GM08714 (cell line): ENCODE data around the gene KPTN.

Source experiments
- H3K4me3 ChIP-seq: fragments of 200-500 bp; sonication (Bioruptor generic); 2 replicates; pipeline ENCODE4 v1.5.1; 2014; ENCODE audit warnings: mild to moderate bottlenecking, low read length, inconsistent platforms
- ZNF274 ChIP-seq: IDR thresholded peaks from 2 replicates; pipeline ENCODE4 v1.6.1; 2012; ENCODE audit warnings: mild to moderate bottlenecking, low read depth, low read length

The KPTN gene

DNA sequence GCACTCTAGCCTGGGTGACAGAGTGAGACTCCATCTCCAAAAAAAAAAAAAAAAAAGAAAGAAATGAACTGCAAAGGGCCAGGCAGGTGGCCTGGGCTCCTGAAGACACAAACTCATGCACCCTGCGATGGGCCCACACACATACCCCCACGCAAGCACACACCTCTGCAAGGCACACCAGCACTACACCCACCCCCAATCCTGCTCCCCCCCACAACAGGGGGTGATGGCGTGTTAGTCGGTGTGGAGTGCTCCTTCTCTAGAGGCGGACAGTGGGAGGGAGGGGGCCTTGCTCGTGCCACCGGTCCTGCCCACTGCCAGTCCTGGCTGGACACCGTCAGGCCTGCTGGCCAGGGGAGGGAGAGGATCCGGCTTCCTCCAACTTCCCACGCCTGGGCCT lies 10.7 kb downstream of the KPTN start:
- H3K4me3 ChIP-seq, result no peak overlapping the region
- no peak for TF ChIP-seq ZNF274

DNA sequence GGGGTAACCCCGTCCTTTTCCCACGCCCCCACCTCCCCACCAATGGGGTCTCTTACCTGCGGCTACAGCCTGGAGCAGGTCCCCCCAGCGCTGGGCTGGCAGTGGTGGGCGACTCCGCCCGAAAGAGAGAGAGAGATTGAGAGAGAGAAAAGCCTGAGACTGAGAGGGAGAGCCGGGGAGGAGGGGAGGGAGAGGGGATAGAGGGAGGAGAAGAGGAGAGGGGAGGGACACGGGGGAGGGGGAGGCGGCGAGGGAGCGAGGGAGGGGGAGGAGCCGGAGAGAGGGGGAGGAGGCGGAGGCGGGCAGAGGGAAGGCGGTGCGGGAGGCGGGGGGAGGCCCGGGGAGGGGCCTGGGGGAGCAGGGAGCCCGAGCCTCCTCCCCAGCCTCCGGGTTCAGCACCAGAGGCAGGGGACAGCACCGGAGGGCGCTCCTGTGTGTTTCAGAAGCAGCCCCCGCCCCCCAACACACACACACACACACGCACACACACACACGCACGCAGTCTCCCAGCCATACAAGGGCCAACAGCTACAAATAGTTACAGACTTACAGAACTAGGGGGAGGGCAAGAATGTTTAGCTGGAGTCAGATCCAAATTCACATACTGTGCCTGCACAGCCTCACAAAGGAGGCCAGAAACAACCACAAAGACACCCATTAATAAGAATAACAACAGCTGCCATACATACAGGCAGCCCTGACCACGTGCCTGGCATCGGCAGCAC lies 12.1 kb downstream of the KPTN start, which contains the start of gene SLC8A2:
TSS of gene SLC8A2 (minus strand) at position 161 of the 725 bp plus-strand sequence. CDS start 5,490 bp downstream, outside the sequence.
- H3K4me3 ChIP-seq, result no peak within 1 kb of the TSS
- TF ChIP-seq ZNF274, result no peak

DNA sequence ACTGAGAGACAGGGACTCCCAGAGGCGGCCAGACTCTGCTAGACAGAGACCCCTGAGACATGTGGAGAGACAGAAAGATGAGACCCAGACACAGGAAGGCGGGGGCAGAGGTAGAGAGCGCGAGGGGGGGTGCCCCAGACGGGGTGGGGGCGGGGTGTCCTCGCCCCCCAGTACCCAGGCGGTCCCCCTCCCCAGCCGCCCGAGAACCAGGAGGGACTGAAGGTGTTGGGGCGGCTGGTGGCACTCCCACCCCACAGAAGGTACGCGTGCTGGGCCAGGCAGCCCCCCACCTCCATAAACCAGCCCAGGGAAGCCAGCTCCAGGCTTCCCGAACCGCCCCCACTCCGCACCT lies 12.7 kb downstream of the KPTN start:
- H3K4me3 ChIP-seq, result no peak overlapping the region
- TF ChIP-seq ZNF274, result no peak

DNA sequence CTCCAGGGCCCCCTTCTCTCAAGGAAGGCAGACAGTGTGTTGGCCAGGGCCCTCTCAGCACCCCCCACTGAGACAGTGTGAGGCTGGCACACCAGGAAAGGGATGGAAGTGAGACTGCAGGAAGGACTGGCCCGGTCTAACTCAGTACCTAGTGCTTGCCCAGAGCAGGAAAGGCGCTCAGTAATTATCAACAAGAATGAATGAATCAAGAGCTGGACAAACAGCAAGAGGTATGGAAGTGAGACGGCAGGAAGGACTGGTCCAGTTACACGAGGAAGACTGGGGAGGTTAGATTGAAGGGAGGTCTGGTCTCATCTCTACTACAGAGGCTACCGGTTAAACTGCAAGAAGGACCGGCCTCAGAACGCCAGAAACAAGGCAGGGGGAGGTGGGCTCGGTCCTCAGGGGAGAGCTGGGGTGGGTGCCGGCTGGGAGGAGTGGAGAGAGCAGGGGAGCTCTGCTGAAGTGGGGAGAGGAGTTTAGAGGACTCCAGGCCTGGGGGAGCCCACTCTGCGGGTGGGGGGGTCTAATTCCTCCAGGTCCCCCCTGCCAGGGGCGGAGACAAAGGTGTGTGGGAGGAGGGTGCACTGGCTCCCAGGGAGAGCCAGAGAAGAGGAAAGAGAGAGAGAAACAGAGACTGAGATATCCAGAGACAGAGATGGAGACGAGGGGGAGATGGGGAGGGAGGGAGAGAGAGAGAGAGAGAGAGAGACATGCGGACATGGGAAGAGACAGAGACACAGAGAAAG lies 13.4 kb downstream of the KPTN start:
- H3K4me3 ChIP-seq, result no peak overlapping the region
- TF ChIP-seq ZNF274, result no peak

DNA sequence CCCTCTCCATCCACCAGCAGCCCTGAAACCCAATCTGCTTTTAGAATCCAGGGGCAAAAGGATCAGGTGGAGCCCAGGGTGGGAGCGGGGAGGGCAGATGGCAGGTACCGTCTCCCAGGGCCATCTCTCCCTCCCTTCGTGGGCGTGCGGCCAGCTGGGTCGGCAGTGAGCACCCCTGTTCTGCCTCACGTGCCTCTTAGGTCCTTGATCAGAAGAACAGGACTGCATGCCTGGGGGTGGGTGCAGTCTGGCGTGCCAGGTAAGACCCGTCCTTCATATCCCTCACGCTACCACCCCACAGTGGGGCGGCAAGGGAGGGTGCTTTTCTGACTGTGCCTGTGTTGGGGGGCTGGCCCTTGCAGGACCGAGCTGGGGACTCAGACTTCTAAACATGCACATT lies 14.3 kb downstream of the KPTN start:
- no peak for TF ChIP-seq ZNF274
- no peak overlapping the region for H3K4me3 ChIP-seq

- TF ChIP-seq ZNF274, result no peak
- no peak overlapping the region for H3K4me3 ChIP-seq
Measured at GRCh38 chr19:47469363-47469700, 14.7 kb downstream of the KPTN start.

DNA sequence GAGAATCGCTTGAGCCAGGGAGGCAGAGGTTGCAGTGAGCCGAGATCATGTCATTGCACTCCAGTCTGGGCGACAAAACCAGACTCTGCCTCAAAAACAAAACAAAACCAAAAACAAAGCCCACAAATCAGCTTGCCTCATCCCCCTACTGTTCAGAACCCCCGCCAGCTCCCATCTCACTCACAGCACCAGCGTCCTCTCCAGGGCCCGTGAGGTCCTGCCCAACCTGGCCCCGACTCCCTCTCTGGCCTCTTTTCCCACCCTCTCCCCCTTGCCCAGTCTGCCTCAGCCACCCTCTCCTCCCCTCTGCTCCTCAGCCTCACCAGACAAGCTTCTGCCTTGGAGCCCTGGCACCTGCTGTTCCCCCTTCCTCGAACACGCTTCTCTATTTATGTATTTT lies 16.1 kb downstream of the KPTN start:
- TF ChIP-seq ZNF274, result no peak
- no peak overlapping the region for H3K4me3 ChIP-seq

DNA sequence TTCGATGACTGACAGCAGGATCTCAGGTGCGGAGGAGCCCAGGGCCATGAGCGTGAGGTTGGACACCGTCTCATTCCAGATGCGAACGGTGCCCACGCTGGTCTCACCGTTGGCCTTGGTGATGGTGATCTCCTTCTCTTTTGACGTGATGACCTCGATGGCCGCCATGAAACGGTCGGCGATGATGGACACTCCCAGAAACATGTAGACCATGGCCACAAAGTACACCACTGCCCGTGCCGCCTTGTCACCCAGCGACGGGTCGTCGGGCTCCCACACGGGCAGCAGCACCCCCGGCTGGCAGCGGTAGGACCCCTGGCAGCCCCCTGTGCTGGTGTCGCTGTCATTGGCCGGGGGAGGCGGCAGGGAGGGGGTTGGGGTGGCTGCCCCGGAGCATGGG lies 18.1 kb downstream of the KPTN start:
- no peak overlapping the region for H3K4me3 ChIP-seq
- no peak for TF ChIP-seq ZNF274

DNA sequence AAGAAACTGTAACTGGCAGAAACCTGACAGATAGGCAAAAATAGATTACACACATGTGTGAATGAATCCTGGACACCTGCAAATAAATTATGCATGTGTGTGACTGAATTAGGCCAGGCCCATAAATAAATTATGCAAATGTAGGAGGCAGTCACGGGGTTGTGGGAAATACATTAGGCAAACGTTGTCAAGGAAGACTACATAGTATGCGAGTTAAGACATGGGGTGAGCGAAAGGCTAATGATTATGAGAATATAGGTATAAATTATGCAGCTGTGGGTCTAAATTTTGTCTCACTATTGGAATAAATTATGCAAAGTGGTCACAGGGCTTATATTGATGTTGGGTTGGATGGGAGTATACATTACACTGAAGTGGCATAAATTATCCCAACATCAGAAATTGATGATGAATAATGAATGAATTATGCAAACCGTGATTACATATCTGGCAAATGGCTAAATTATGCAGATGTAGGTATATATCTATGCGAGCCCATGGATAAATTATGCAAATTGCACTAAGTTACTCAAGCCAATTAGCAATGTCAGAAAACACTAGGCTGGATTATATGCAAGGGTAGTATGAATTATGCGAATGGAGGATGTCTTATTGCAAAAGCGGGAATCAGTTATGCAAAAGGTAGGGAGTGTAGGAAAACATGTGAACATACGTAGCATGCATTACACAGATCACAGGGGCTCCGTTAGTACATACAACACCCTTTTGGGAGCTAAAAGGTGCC lies 19.2 kb downstream of the KPTN start:
- no peak overlapping the region for H3K4me3 ChIP-seq
- TF ChIP-seq ZNF274, result no peak

DNA sequence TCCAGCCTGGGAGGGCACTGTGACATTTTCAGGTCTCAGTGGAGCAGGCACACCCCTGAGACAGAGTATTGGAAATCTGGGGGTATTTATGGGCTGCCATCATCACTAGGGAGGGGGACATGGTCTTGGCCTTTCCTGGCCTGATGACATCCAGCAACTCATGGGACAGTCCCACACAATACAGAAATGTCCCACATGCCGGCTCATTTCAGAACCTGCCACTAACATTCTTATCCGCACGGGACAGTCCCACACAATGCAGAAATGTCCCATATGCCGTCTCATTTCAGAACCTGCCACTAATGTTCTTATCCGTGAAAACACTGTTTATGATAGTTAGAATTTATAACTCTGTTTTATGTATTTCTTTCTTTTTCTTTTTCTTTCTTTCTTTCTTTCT lies 22.1 kb downstream of the KPTN start:
- TF ChIP-seq ZNF274, result no peak
- no peak overlapping the region for H3K4me3 ChIP-seq

DNA sequence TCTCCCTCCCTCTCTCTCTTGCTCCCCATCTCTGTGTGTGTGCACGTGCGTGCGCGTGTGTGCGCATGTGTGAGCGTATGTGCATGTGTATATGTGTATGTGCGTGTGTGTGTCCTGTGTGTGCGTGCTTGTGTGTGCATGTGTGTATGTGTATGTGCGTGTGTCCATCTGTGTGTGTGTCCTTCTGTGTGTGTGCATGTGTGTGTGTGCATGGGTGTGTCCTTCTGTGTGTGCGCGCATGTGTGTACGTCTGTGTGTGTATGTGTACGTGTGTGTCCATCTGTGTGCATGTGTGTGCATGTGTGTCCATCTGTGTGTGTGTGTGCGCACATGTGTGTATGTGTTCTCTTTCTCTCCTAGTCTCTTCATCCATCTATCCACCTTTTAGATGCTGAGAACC lies 24.5 kb downstream of the KPTN start:
- TF ChIP-seq ZNF274, result no peak
- no peak overlapping the region for H3K4me3 ChIP-seq

DNA sequence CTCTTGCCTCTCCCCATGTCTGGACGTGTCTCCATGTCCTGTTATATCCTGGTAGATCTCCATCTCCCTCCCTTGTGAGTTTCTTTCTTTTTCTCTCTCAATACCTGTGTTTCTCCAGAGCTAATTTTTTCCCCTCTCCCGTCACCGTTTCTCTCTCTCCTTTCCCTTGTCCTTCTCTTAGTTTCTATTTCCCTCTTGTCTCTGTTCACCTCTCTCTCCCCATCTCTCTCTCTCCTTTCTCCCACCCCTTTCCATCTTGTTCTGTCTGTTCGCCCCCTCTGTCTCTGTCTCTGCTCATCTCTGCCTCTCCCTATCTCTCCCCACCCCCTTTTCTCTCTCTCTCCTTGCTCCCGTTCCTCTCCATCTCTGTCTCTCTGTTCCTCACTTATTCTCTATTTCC lies 25.3 kb downstream of the KPTN start:
- TF ChIP-seq ZNF274, result no peak
- no peak overlapping the region for H3K4me3 ChIP-seq

DNA sequence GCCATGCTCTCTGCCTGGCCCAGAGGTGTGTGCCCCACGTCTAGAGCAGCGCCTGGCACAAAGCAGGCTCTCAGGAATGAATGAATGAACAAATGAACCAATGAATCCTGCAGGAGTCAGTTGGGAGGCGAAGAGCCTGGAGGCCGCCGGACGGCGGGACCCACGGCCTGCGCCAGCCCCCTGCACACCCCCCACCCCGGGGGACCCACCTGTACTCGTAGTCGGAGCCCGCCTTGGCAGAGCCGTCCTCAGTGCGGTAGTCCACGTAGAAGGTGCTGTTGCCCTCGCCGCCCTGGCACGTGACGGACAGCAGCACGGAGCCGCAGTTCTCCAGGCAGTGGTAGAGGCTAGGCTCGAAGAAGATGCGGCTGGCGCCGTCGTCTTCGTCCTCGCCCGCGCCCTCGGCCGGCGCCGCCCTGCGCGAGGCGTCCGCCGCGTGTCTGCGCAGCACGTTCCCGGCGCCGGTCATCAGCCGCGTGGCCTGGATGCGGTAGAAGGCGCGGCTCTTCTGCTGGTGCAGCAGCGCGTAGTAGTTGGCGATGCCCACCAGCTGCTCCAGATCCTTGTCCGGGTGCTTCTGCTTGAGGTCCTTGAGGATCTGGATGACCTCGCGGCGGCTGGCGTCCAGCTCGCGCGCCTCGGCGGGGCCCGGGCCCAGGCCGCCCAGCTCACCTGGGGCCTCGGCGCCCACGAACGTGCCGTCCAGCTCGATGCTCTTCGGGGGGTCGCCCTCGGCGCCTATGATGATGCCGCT lies 27.1 kb downstream of the KPTN start:
- no peak for TF ChIP-seq ZNF274
- H3K4me3 ChIP-seq, result no peak overlapping the region

DNA sequence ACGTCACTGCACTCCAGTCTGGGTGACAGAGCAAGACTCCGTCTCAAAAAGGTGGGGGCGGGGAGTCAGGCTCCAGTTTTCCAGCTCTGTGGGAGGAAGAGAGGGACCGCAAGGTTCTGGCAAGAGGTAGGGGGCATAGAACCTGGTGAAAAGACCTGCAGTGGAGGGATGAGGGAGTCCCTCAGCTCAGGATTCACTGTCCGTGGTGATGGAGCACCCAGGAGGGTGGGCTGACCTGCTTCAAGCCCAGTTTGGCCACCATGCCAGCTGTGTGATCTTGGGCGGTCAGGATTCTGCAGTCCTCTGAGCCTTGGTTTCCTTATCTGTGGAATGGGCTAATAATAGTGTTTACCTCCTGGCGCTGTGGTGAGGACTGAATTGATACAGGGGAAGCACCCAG lies 33.5 kb downstream of the KPTN start:
- H3K4me3 ChIP-seq, result no peak overlapping the region
- no peak for TF ChIP-seq ZNF274

DNA sequence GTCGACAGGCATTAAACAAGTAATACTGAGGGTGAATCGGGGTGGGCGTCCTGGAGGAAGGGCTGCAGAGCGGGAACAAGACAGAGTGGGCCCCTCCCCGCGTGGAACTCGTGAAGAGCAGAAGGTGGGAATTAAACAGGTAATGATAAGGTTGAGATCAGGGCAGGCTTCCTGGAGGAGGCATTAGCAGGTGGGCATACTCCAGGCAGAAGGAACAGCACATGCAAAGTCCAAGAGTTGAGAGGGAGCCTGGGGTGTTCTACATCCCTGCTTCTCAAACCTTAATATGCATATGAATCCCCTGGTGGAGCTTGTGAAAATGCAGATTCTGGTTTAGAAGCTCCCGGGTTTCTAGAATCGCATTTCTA lies 35.7 kb downstream of the KPTN start:
- TF ChIP-seq ZNF274, result no peak
- H3K4me3 ChIP-seq, result no peak overlapping the region
